Measurements from ENCODE around the gene LGR5. TPM values are rescaled to one million over a fixed set of nuclear protein-coding genes. Genes with fewer than 3 reads are reported as not detected.

The LGR5 gene
- total RNA-seq, 1 experiment from 2014 or later: 0.04 TPM

- ChIA-PET POLR2A (ENCODE audit: unreplicated experiment) (no interaction called here), CTCF (no interaction called here)
- Histone ChIP-seq H3K27me3 (ENCODE audit: low read length) (peaks cover 5% of the 10 kb centered on the region; the same call in 1 of the 2 replicates), H4K20me1 (ENCODE audit: low read length) (no peaks in the 10 kb centered on the region), H3K27ac (ENCODE audit: low read length) (no peak overlapping the region), H2AFZ (ENCODE audit: low read length) (no peak overlapping the region), H3K36me3 (ENCODE audit: low read depth, low read length) (no peaks in the 10 kb centered on the region), H3F3A (ENCODE audit: low read length, unreplicated experiment) (no peaks in the 10 kb centered on the region), H3K9ac (ENCODE audit: low read length) (no peak overlapping the region), H3K9me2 (replicated peaks; ENCODE audit: low read length) (no peaks in the 10 kb centered on the region), H3K4me2 (ENCODE audit: low read length) (no peak overlapping the region), H3K4me1 (ENCODE audit: insufficient read depth, low read length) (no peaks in the 10 kb centered on the region), H3K9me3 (ENCODE audit: low read length) (no peaks in the 10 kb centered on the region), H3K79me2 (ENCODE audit: low read length) (no peaks in the 10 kb centered on the region), H3K4me3 (ENCODE audit: low read length) (no peak overlapping the region)
- TF ChIP-seq EZH2phosphoT487 (IDR thresholded peaks at IDR 0.05; ENCODE audit: borderline replicate concordance, low read length) (no peak), EZH2 (IDR thresholded peaks at IDR 0.05; ENCODE audit: low read length, unreplicated experiment) (no peak)
- TF ChIP-seq, protein P1, sequence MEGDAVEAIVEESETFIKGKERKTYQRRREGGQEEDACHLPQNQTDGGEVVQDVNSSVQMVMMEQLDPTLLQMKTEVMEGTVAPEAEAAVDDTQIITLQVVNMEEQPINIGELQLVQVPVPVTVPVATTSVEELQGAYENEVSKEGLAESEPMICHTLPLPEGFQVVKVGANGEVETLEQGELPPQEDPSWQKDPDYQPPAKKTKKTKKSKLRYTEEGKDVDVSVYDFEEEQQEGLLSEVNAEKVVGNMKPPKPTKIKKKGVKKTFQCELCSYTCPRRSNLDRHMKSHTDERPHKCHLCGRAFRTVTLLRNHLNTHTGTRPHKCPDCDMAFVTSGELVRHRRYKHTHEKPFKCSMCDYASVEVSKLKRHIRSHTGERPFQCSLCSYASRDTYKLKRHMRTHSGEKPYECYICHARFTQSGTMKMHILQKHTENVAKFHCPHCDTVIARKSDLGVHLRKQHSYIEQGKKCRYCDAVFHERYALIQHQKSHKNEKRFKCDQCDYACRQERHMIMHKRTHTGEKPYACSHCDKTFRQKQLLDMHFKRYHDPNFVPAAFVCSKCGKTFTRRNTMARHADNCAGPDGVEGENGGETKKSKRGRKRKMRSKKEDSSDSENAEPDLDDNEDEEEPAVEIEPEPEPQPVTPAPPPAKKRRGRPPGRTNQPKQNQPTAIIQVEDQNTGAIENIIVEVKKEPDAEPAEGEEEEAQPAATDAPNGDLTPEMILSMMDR (conservative IDR thresholded peaks at IDR 0.05; ENCODE audit: low read depth, low read length): no peak
- DNase-seq: no peak
- ATAC-seq: no peak
- BruUV-seq (replicated peaks): no TSS peak
- intact Hi-C loops (cut with micrococcal nuclease): loop anchor here (10.0 kb wide), 1 partner anchor 60 kb away; no protein-coding TSS in a partner anchor
Observed at GRCh38 chr12:71475280-71475679, 35.7 kb downstream of the LGR5 start.

DNA sequence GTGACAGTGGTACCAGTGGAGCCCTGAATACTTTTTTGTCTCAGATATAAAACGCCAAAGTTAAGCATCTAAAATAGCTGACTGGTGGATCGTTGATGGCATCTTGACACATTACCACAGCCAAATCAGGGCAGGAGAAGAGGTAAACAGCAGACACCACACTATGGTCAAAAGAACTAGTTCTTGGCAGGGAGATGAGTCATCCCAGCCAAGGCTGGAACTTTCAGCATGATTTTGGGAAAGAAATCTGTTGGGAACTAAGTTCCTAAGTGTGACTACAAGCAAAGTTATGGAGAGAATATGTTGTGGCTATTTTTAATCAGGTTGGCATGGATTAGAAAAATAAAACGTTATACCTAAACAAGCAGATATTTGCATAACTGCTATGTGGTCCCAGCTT lies 36.9 kb downstream of the LGR5 start:
- CTCF ChIA-PET: no interaction called here
- H3K27me3 ChIP-seq (ENCODE audit: low read length): peaks cover 5% of the 10 kb centered on the region; the same call in 1 of the 2 replicates
- no peak overlapping the region for H2AFZ ChIP-seq (ENCODE audit: low read length)
- TF ChIP-seq EZH2phosphoT487 (IDR thresholded peaks at IDR 0.05; ENCODE audit: borderline replicate concordance, low read length) (no peak), EZH2 (IDR thresholded peaks at IDR 0.05; ENCODE audit: low read length, unreplicated experiment) (no peak)
- TF ChIP-seq, protein P1 (conservative IDR thresholded peaks at IDR 0.05; ENCODE audit: low read depth, low read length): no peak
- no peaks in the 10 kb centered on the region for H3K9me3 ChIP-seq (ENCODE audit: low read length)
- peak; percentile 45 for DNase-seq
- intact Hi-C loops (cut with micrococcal nuclease): loop anchor here (10.0 kb wide), 1 partner anchor 62 kb away; no protein-coding TSS in a partner anchor
- no peaks in the 10 kb centered on the region for H3K9me2 ChIP-seq (replicated peaks; ENCODE audit: low read length)
- BruUV-seq (replicated peaks): no TSS peak
- H3F3A ChIP-seq (ENCODE audit: low read length, unreplicated experiment): no peaks in the 10 kb centered on the region
- POLR2A ChIA-PET (ENCODE audit: unreplicated experiment): no interaction called here
- no peak overlapping the region for H3K9ac ChIP-seq (ENCODE audit: low read length)
- no peaks in the 10 kb centered on the region for H3K36me3 ChIP-seq (ENCODE audit: low read depth, low read length)
- no peaks in the 10 kb centered on the region for H3K79me2 ChIP-seq (ENCODE audit: low read length)
- H3K27ac ChIP-seq (ENCODE audit: low read length): no peak overlapping the region
- H3K4me2 ChIP-seq (ENCODE audit: low read length): no peak overlapping the region
- H3K4me3 ChIP-seq (ENCODE audit: low read length): no peak overlapping the region
- H3K4me1 ChIP-seq (ENCODE audit: insufficient read depth, low read length): no peaks in the 10 kb centered on the region
- no peaks in the 10 kb centered on the region for H4K20me1 ChIP-seq (ENCODE audit: low read length)
- ATAC-seq: no peak

GRCh38 chr12:71477609-71478008 lies 38.0 kb downstream of the LGR5 start:
- DNase-seq (no peak), ATAC-seq (no peak)
- H3K9me2 ChIP-seq (replicated peaks; ENCODE audit: low read length): no peaks in the 10 kb centered on the region
- no peaks in the 10 kb centered on the region for H3K36me3 ChIP-seq (ENCODE audit: low read depth, low read length)
- H3K79me2 ChIP-seq (ENCODE audit: low read length): no peaks in the 10 kb centered on the region
- TF ChIP-seq EZH2 (IDR thresholded peaks at IDR 0.05; ENCODE audit: low read length, unreplicated experiment) (no peak), EZH2phosphoT487 (IDR thresholded peaks at IDR 0.05; ENCODE audit: borderline replicate concordance, low read length) (no peak)
- TF ChIP-seq, protein P1 (conservative IDR thresholded peaks at IDR 0.05; ENCODE audit: low read depth, low read length): no peak
- intact Hi-C loops (cut with micrococcal nuclease): loop anchor here (10.0 kb wide), 1 partner anchor 63 kb away; no protein-coding TSS in a partner anchor
- ChIA-PET POLR2A (ENCODE audit: unreplicated experiment) (no interaction called here), CTCF (no interaction called here)
- no peak overlapping the region for H3K27ac ChIP-seq (ENCODE audit: low read length)
- no peaks in the 10 kb centered on the region for H4K20me1 ChIP-seq (ENCODE audit: low read length)
- no peak overlapping the region for H3K4me3 ChIP-seq (ENCODE audit: low read length)
- H3K4me2 ChIP-seq (ENCODE audit: low read length): no peak overlapping the region
- H3F3A ChIP-seq (ENCODE audit: low read length, unreplicated experiment): no peaks in the 10 kb centered on the region
- H2AFZ ChIP-seq (ENCODE audit: low read length): no peak overlapping the region
- H3K9ac ChIP-seq (ENCODE audit: low read length): no peak overlapping the region
- no peaks in the 10 kb centered on the region for H3K9me3 ChIP-seq (ENCODE audit: low read length)
- peaks cover 5% of the 10 kb centered on the region; the same call in 1 of the 2 replicates for H3K27me3 ChIP-seq (ENCODE audit: low read length)
- no peaks in the 10 kb centered on the region for H3K4me1 ChIP-seq (ENCODE audit: insufficient read depth, low read length)
- BruUV-seq (replicated peaks): no TSS peak

Data from PC-3 (cell line).